ENCODE measurements around the gene ANLN. TPM values are rescaled to one million over a fixed set of nuclear protein-coding genes. Genes with fewer than 3 reads are reported as not detected.
"Not testable (repeated sequence)": the region's sequence is repeated elsewhere in the genome, so short reads cannot be mapped to it uniquely, and the experiment has no call there.

ANLN gene
- total RNA-seq, 2 donors from 2014 or later: 2.4 to 9.0 TPM

DNA sequence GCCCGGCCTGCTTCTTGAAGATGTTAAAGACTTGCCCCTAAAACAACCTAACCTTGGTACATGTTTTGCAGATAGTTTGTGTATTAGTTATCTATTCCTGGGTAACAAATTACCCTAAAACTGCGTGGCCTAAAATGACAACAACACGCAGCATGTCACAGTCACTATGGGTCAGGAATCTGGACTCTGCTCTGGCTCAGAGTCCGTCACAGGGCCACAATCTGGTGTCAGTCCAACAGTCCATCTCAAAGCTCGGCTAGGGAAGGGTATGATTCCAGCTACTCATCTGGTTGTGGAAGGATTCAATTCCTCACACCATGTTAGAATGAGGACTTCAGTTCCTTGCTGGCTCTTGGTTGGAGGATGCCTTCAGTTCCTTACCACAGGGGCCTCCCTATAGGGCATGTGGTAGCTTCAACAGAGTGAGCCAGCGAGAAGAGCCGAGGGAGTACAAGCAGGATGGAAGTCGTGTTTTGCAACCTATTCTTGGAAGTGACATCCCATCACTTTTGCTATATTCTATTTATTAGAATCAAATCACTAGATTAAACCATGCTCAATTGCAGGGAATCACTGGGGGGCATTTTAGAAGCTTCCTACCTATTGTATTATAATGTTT lies 71.3 kb downstream of the ANLN start:
- H3K4me3 ChIP-seq: no peak overlapping the region
- H3K27me3 ChIP-seq: no peaks in the 10 kb centered on the region
- DNase-seq (ENCODE audit: low spot score): no peak
- TF ChIP-seq CTCF (IDR thresholded peaks at IDR 0.05): no peak
- H3K4me1 ChIP-seq: no peaks in the 10 kb centered on the region
- no peaks in the 10 kb centered on the region for H3K36me3 ChIP-seq
- H3K27ac ChIP-seq: no peak overlapping the region
- H3K9me3 ChIP-seq: peaks cover 0 to 4% of the 10 kb centered on the region in 2 donors

DNA sequence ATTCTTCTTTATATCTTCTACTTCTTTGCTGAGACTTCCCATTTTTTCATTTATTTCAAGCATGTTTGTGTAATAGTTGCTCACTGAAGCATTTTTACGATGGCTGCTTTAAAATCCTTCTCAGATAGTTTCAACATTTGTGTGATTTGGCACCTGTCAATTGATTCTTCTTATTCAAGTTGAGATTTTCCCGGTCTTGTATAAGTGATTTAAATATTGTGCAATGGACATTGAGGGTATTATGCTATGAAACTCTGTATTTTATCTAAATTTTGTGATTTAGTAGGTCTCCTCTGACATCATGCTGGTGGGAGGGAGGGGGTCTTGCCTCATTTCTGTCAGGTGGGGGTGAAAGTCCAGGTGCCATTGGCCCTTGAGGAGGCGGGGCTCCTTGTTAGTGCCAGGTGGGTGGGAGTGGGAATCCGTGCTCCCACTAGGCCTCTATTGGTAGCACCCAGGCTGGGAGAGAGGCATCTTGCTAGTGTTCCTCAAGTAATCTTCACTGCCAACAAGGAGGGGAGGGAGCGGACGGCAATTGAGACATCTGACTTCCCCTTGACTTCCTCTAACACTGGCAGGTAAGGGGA lies 73.0 kb downstream of the ANLN start:
- Histone ChIP-seq H3K27me3 (no peaks in the 10 kb centered on the region), H3K27ac (no peak overlapping the region), H3K4me1 (no peaks in the 10 kb centered on the region), H3K9me3 (peaks cover 0 to 6% of the 10 kb centered on the region in 2 donors), H3K36me3 (no peaks in the 10 kb centered on the region), H3K4me3 (no peak overlapping the region)
- TF ChIP-seq CTCF (IDR thresholded peaks at IDR 0.05): no peak
- no peak for DNase-seq (ENCODE audit: low spot score)

DNA sequence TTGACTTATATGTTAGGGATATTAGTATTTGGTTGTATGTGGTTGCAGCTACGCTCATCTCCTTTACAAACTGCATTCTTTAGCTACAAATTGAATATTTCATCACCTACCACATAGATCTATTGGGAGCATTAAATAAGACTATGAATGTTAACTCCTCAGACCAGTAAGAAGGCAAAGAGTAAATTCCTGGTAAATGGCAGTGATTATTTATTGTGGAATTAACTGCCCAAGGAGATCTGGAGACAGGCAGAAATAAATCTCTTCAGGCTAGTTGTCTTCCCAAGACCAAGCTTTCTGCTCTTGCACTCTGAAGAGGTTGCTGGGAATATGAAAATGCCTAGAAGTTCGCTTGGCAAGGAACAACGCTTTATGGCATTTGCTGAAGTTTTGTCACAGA lies 74.6 kb downstream of the ANLN start:
- Histone ChIP-seq H3K4me1 (no peaks in the 10 kb centered on the region), H3K4me3 (no peak overlapping the region), H3K36me3 (no peaks in the 10 kb centered on the region), H3K9me3 (peaks cover 0 to 6% of the 10 kb centered on the region in 2 donors), H3K27ac (no peak overlapping the region), H3K27me3 (no peaks in the 10 kb centered on the region)
- no peak for TF ChIP-seq CTCF (IDR thresholded peaks at IDR 0.05)
- no peak for DNase-seq (ENCODE audit: low spot score)

- not testable (repeated sequence) for H3K4me3 ChIP-seq; H3K4me1 ChIP-seq; H3K9me3 ChIP-seq; DNase-seq (ENCODE audit: low spot score); H3K36me3 ChIP-seq; H3K27me3 ChIP-seq; H3K27ac ChIP-seq
Observed at GRCh38 chr7:36466001-36466400, 76.3 kb downstream of the ANLN start.

- H3K9me3 ChIP-seq: peaks cover 0 to 6% of the 10 kb centered on the region in 2 donors
- TF ChIP-seq CTCF (IDR thresholded peaks at IDR 0.05): no peak
- H3K4me1 ChIP-seq: no peaks in the 10 kb centered on the region
- H3K4me3 ChIP-seq: no peak overlapping the region
- H3K27ac ChIP-seq: no peak overlapping the region
- DNase-seq (ENCODE audit: low spot score): no peak
- H3K36me3 ChIP-seq: no peaks in the 10 kb centered on the region
- no peaks in the 10 kb centered on the region for H3K27me3 ChIP-seq
Observed at GRCh38 chr7:36468370-36469101, 78.9 kb downstream of the ANLN start.

DNA sequence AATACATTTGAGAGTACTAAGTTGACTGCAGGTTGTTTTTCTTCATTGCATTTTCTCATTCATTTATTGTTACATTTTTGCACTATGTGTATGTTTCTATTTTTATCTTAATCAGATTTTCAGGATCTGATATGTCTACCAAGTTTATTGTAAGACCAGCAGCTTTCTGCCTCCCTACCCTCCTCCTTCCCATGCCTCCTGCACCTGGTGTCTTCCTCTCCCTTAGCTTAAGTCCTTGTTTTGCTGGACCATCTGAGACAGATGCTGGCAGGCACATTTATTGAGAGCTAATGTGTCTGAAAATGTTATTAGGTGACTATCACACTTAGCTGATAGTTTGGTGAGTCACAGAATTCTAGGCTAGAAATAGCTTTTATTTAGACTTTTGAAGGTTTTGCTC lies 79.6 kb downstream of the ANLN start:
- H3K9me3 ChIP-seq: peaks cover 0 to 6% of the 10 kb centered on the region in 2 donors
- H3K4me1 ChIP-seq: no peaks in the 10 kb centered on the region
- H3K27me3 ChIP-seq: no peaks in the 10 kb centered on the region
- no peak overlapping the region for H3K27ac ChIP-seq
- H3K36me3 ChIP-seq: no peaks in the 10 kb centered on the region
- no peak for TF ChIP-seq CTCF (IDR thresholded peaks at IDR 0.05)
- H3K4me3 ChIP-seq: no peak overlapping the region
- no peak for DNase-seq (ENCODE audit: low spot score)

All from right atrium auricular region (tissue), 2 donors.